Kidney epithelial cell (primary cell): ENCODE data around the gene SYT17. TPM values are rescaled to one million over a fixed set of nuclear protein-coding genes. Genes with fewer than 3 reads are reported as not detected.

ENCODE experiments used
- DNase-seq: peaks from one replicate; pipeline ENCODE4 v3.0.0-alpha.2; 2010; ENCODE audit warnings: low read depth
- H3K27me3 ChIP-seq: 2 replicates; pipeline ENCODE4 v1.6.0; 2011; ENCODE audit warnings: low read length; ENCODE audit not compliant: control insufficient read depth, insufficient read depth
- H3K36me3 ChIP-seq: 2 replicates; pipeline ENCODE4 v1.5.1; 2011; ENCODE audit warnings: low read length; ENCODE audit not compliant: control insufficient read depth, insufficient read depth
- H3K4me3 ChIP-seq: 2 replicates; pipeline ENCODE4 v1.5.1; 2011; ENCODE audit warnings: low read depth, mild to moderate bottlenecking, control low read depth, low read length
- total RNA-seq: library from RNA; depleted of rRNA; stranded (reverse); fragments of >200 nt; gene quantifications from 2 replicates; pipeline ENCODE4 v1.2.3, GENCODE V29; 2015
- TF ChIP-seq, protein P1 (sequence below): IDR thresholded peaks from 2 replicates; pipeline ENCODE4 v1.5.1; 2011; ENCODE audit warnings: mild to moderate bottlenecking, moderate library complexity, low read length, control low read depth, inconsistent platforms; ENCODE audit not compliant: insufficient read depth, poor library complexity, severe bottlenecking

The SYT17 gene
- total RNA-seq, 1 donor from 2014 or later = 0.63 TPM

DNA sequence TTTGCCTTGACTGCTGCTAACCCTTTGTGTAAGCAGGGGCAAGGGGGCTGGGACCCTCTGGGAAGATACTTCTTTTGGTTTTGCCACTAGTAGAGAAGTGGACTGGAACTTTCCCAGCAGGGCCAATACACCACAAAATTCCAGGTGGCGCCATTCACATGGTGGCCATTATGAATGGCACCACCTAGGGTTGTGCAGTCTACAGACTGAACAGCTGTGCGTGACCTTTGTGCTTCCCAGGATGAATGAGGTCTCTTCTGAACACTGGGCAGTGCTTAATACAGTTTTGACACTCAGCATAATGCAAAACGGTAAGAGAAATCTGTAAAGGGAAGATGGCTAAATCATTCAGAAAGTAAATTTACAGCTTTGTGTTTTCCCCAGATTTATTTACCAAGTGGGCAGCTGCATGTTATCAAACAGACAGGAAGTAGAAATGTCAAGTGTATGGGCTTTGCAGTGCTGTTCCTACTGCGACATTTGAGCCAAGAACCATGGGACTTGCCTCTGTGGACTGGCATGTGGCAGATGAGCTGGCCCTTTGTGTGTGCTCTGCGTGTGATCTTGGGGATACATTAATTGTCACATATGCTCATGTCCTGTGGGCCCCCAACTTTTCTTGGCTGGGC, 9.2 kb downstream of the SYT17 start:
- Histone ChIP-seq H3K4me3 (no peak overlapping the region), H3K27me3 (peaks cover 3% of the 10 kb centered on the region), H3K36me3 (no peaks in the 10 kb centered on the region)
- no peak for DNase-seq
- TF ChIP-seq, protein P1, sequence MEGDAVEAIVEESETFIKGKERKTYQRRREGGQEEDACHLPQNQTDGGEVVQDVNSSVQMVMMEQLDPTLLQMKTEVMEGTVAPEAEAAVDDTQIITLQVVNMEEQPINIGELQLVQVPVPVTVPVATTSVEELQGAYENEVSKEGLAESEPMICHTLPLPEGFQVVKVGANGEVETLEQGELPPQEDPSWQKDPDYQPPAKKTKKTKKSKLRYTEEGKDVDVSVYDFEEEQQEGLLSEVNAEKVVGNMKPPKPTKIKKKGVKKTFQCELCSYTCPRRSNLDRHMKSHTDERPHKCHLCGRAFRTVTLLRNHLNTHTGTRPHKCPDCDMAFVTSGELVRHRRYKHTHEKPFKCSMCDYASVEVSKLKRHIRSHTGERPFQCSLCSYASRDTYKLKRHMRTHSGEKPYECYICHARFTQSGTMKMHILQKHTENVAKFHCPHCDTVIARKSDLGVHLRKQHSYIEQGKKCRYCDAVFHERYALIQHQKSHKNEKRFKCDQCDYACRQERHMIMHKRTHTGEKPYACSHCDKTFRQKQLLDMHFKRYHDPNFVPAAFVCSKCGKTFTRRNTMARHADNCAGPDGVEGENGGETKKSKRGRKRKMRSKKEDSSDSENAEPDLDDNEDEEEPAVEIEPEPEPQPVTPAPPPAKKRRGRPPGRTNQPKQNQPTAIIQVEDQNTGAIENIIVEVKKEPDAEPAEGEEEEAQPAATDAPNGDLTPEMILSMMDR = no peak

DNA sequence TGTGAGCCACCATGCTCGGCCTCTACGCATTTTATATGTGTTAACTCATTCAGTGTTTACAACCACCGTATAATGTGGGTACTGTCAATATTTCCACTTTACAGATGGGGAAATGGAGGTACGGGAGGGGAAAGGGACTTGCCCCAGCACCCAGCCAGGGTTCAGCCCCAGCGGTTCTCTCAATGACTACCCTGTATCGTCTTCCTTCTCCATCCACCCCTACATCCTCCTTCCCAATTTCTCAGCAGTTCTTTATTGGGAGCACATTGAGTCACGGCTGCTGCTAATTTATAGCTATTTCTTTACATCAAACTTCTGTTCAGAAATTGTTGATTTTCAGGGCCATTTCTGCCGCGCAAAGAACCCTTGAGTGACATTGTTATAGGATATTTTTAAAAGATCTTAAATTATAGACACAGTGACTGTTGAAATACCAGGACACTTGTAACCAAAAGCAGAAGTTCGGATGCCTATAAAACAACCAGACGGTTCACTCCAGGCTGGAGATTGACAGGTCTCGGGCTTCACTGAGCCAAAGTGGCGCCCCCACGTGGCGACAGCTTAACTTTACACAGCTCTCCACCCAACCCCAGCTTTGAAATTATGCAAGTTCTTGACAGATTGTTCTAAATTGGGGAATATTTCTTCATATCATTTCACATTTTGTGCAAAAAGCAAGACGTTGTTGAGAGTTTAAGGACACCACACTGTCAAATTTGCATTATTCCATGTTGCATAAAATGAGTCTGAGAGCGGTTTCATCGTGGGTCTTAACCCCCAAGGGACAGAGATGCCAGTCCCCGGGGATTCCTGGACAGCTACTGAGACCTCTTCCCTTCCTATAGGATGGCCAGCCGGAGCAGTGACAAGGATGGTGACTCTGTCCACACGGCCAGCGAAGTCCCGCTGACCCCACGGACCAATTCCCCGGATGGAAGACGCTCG, 11.8 kb downstream of the SYT17 start:
- TF ChIP-seq, protein P1 = peak; percentile 54
- Histone ChIP-seq H3K27me3 (no peaks in the 10 kb centered on the region), H3K4me3 (no peak overlapping the region), H3K36me3 (no peaks in the 10 kb centered on the region)
- DNase-seq = no peak

DNA sequence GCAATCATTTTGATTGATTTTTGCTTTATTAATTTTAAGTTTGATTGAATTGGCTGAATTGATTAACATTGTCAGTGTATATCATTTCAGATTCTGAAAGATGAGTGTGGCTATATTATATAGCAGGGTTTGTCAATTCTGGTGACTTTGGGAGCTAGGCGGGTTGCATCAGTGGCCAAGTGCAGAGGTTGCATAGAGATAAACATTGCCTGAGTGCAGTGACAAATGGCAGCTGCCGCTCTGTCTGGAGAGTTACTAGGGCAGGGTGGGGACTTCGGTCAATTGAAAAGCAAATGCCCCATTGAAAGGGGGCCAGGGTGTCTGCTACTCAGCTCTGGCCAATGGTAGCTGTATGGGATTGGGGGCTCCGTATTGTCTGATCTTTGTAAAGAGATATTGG, 12.7 kb downstream of the SYT17 start:
- TF ChIP-seq, protein P1 = no peak
- Histone ChIP-seq H3K27me3 (no peaks in the 10 kb centered on the region), H3K36me3 (no peaks in the 10 kb centered on the region), H3K4me3 (no peak overlapping the region)
- no peak for DNase-seq

DNA sequence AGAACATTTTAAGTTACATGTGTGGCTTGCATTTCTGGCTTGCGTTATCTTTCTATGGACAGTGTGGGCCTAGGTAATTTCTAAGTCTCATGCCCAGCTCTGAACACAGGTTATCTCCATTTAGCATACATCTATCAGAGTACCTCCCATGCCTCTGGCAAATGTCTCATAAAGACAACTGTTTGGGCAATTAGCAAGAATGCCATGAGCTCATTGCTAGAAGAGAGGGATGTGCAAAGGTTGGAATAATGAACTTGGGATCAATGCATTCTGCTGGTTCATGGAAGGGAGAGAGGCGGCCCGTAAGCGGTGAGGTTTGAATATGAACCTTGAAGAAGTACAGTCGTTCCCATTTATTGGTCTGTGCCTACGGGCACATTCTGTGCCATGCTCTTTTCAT, 14.4 kb downstream of the SYT17 start:
- no peak for DNase-seq
- Histone ChIP-seq H3K27me3 (no peaks in the 10 kb centered on the region), H3K36me3 (no peaks in the 10 kb centered on the region), H3K4me3 (no peak overlapping the region)
- TF ChIP-seq, protein P1 = no peak

DNA sequence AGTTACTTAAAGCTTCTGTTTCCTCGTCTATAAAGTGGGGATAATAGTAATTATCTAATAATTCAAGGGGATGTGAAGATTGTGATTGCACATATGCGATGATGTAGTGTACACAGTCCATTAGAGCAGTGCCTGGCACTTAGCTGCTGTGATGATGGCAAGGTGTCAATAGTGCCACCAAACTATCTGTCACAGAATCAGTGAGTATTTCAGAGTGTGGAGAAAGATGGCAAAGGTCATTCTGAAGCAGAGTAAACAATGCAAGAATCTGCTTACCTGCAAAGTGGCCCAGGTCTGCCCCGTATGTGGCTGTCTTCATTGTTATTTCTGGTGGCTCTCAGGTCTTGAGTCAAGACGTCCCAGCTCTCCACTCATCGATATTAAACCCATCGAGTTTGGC, 15.1 kb downstream of the SYT17 start:
- no peak for DNase-seq
- Histone ChIP-seq H3K27me3 (no peaks in the 10 kb centered on the region), H3K4me3 (no peak overlapping the region), H3K36me3 (no peaks in the 10 kb centered on the region)
- TF ChIP-seq, protein P1 = no peak
